ENCODE results near the gene INTS11. TPM values are rescaled to one million over a fixed set of nuclear protein-coding genes. Genes with fewer than 3 reads are reported as not detected.

The INTS11 gene
- total and polyA plus RNA-seq, 9 of the 15 experiments (the other 6 are each of a cell fraction or from before 2014, with no cell fraction given): 3.6 to 183 (median 110) TPM

- ATAC-seq: no peak
- H3K27ac ChIP-seq (ENCODE audit: extremely low read depth, low read depth, low read length): no peak overlapping the region
- no peaks in the 10 kb centered on the region for H3K36me3 ChIP-seq (ENCODE audit: control insufficient read depth, insufficient read depth, low read length)
- no peak for DNase-seq (ENCODE audit: extremely low read depth in 1 of 4, low spot score in 3 of 4)
- no peaks in the 10 kb centered on the region; a peak in 1 of 5 replicates for H3K27me3 ChIP-seq (ENCODE audit: control insufficient read depth in 2 of 2, insufficient read depth in 2 of 2, low read length in 2 of 2)
- intact Hi-C loops (cut with micrococcal nuclease): no loop called here
- no peaks in the 10 kb centered on the region for H4K20me1 ChIP-seq (replicated peaks; ENCODE audit: control insufficient read depth, insufficient read depth, low read length)
- BruUV-seq (replicated peaks): no TSS peak
- H3K9me1 ChIP-seq (ENCODE audit: control insufficient read depth, insufficient read depth, low read length): no peaks in the 10 kb centered on the region
- no peak overlapping the region for H3K9ac ChIP-seq (ENCODE audit: insufficient read depth in 1 of 2, low read depth in 2 of 2, low read length in 2 of 2)
- FAIRE-seq: no peak
- in situ Hi-C loops (cut with MboI): loop anchor here (10.0 kb wide), 1 partner anchor 551 kb away; the partner anchor contains the start of genes CALML6 and TMEM52
- H2AFZ ChIP-seq (ENCODE audit: low read depth, low read length): no peak overlapping the region
- WGBS (ENCODE audit: insufficient coverage, low coverage, missing lambda C conversion rate): 47% methylated on average over 14 of the region's 14 CpGs
- ChIA-PET CTCF (ENCODE audit: low intra/inter-chr PET ratio) (no interaction called here), POLR2A (no interaction called here)
- no peak overlapping the region for H3K4me3 ChIP-seq
- H3K9me3 ChIP-seq (replicated peaks; ENCODE audit: control insufficient read depth, insufficient read depth, low read depth, low read length): peaks cover 12% of the 10 kb centered on the region
- H3K4me2 ChIP-seq (ENCODE audit: insufficient read depth, low read length): no peak overlapping the region
- no peaks in the 10 kb centered on the region for H3K79me2 ChIP-seq (ENCODE audit: control insufficient read depth, insufficient read depth, low read length)
- peaks cover 1 to 28% of the 10 kb centered on the region in 2 experiments; a peak in 4 of 5 replicates for H3K4me1 ChIP-seq (replicated peaks in 1 of 2; ENCODE audit: control insufficient read depth in 2 of 2, insufficient read depth in 2 of 2, low read length in 2 of 2)
- TF ChIP-seq ZNF512 (tag; IDR thresholded peaks at IDR 0.05): no peak
- no peak for TF ChIP-seq BCLAF1 (IDR thresholded peaks at IDR 0.05; ENCODE audit: borderline replicate concordance in 1 of 2, control insufficient read depth in 1 of 2, low read depth in 2 of 2, low read length in 1 of 2)
- no peak for TF ChIP-seq TSC22D4 (tag; IDR thresholded peaks at IDR 0.05)
- no peak for TF ChIP-seq MGA (IDR thresholded peaks at IDR 0.05)
Observed at GRCh38 chr1:1364266-1364665, 39.8 kb upstream of the INTS11 start.

Measured in K562 (cell line).